ENCODE results near the gene R3HDM4.
"Not testable (repeated sequence)": the region's sequence is repeated elsewhere in the genome, so short reads cannot be mapped to it uniquely, and the experiment has no call there.

Gene R3HDM4

GRCh38 chr19:858284-858683 is 54.7 kb downstream of the R3HDM4 start:
- no peak for DNase-seq (ENCODE audit: low read depth in 2 of 2)

- no peak for DNase-seq (ENCODE audit: low read depth in 2 of 2)
Measured at GRCh38 chr19:855566-856120, 57.4 kb downstream of the R3HDM4 start.

- DNase-seq (ENCODE audit: low read depth in 2 of 2) = no peak
Measured at GRCh38 chr19:855142-855541, 57.9 kb downstream of the R3HDM4 start.

- DNase-seq (ENCODE audit: low read depth in 2 of 2) = no peak
Measured at GRCh38 chr19:854549-854948, 58.5 kb downstream of the R3HDM4 start.

GRCh38 chr19:853614-854220 is 59.3 kb downstream of the R3HDM4 start:
- not testable (repeated sequence) for DNase-seq (ENCODE audit: low read depth in 2 of 2)

- no peak for DNase-seq (ENCODE audit: low read depth in 2 of 2)
Measured at GRCh38 chr19:853014-853585, 59.9 kb downstream of the R3HDM4 start.

GRCh38 chr19:852136-853013 is 60.6 kb downstream of the R3HDM4 start, which contains the start of gene ELANE:
ELANE (plus strand) TSS chr19:852303; CDS start chr19:852329, 26 bp downstream.
- DNase-seq (ENCODE audit: low read depth in 2 of 2) = no peak

GRCh38 chr19:850979-851335 is 62.1 kb downstream of the R3HDM4 start:
- no peak for DNase-seq (ENCODE audit: low read depth in 2 of 2)

GRCh38 chr19:850221-850978 is 62.6 kb downstream of the R3HDM4 start:
- no peak for DNase-seq (ENCODE audit: low read depth in 2 of 2)

GRCh38 chr19:849195-849594 is 63.8 kb downstream of the R3HDM4 start:
- not testable (repeated sequence) for DNase-seq (ENCODE audit: low read depth in 2 of 2)

- DNase-seq (ENCODE audit: low read depth in 2 of 2) = no peak
Measured at GRCh38 chr19:848386-848921, 64.6 kb downstream of the R3HDM4 start.

All from stimulated activated CD8-positive, alpha-beta memory T cell treated with anti-CD3 and anti-CD28 coated beads, Interleukin-7, amount 100 ng/mL, for 1 hour (primary cell).